ENCODE results near the gene CPPED1.

- TF ChIP-seq CTCF (IDR thresholded peaks at IDR 0.05) = no peak
- TF ChIP-seq POLR2A (IDR thresholded peaks at IDR 0.05) = no peak
Measured at GRCh38 chr16:12845282-12845681, 41.6 kb upstream of the CPPED1 start.
